ENCODE data around the gene ACTA2. TPM values are rescaled to one million over a fixed set of nuclear protein-coding genes. Genes with fewer than 3 reads are reported as not detected.
A peak's percentile ranks its signal among the peaks of the same experiment; 100 is the strongest.

ACTA2 gene
- total RNA-seq, 1 experiment from 2014 or later = 52.2 TPM

DNA sequence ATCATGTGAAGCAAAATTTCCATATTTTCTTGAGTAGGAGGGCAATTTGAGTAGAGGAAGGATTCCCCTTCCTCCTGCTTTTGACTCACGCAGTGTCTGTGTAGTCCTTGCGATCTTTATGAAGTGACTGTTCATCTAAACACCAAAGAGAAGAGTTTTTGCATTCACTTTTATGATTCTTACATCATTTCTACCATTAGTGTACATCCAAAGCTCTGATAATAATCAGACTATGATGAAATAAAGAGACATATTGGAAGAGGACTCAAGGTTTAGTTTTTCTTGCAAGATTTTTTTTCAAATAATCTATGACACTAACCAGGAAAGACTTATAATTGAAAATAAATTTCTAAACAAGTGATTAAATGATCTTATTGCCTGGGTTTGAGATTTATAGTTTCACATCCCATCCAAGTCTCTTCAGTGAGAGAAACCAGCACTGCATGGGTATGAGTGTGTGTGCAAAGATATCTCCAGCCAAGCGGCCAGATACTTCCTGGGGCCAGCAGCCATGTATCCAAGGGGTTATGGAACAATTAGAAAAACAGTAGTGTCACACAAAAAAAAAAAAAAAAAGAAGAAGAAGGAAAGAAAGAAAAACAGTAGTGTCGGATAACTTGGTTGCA lies 2.0 kb upstream of the ACTA2 start:
- no peak overlapping the region for H3K4me3 ChIP-seq (ENCODE audit: low read depth, low read length, poor library complexity, severe bottlenecking)
- H3K9me3 ChIP-seq (ENCODE audit: low read depth, low read length, poor library complexity, severe bottlenecking) = no peaks in the 10 kb centered on the region
- no TSS peak for BruUV-seq (replicated peaks)
- peak overlapping the region; percentile 32 for H3K27ac ChIP-seq (ENCODE audit: low read depth, low read length, poor library complexity, severe bottlenecking)
- peaks cover 51% of the 10 kb centered on the region for H3K4me1 ChIP-seq (ENCODE audit: insufficient read depth, low read length, poor library complexity, severe bottlenecking)
- H3K36me3 ChIP-seq (ENCODE audit: insufficient read depth, low read length, poor library complexity, severe bottlenecking) = no peaks in the 10 kb centered on the region
- ChIA-PET POLR2A (ENCODE audit: low non-redundant PET) (interaction anchor here (0.6 to 0.9 kb wide), 2 partner anchors 29 to 89 kb away, joined by 4 to 8 read pairs; no protein-coding TSS in a partner anchor), CTCF (no interaction called here)
- TF ChIP-seq, protein P1, sequence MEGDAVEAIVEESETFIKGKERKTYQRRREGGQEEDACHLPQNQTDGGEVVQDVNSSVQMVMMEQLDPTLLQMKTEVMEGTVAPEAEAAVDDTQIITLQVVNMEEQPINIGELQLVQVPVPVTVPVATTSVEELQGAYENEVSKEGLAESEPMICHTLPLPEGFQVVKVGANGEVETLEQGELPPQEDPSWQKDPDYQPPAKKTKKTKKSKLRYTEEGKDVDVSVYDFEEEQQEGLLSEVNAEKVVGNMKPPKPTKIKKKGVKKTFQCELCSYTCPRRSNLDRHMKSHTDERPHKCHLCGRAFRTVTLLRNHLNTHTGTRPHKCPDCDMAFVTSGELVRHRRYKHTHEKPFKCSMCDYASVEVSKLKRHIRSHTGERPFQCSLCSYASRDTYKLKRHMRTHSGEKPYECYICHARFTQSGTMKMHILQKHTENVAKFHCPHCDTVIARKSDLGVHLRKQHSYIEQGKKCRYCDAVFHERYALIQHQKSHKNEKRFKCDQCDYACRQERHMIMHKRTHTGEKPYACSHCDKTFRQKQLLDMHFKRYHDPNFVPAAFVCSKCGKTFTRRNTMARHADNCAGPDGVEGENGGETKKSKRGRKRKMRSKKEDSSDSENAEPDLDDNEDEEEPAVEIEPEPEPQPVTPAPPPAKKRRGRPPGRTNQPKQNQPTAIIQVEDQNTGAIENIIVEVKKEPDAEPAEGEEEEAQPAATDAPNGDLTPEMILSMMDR (conservative IDR thresholded peaks at IDR 0.05; ENCODE audit: low read depth, low read length) = no peak
- TF ChIP-seq EZH2 (IDR thresholded peaks at IDR 0.05; ENCODE audit: borderline replicate concordance, low read depth, low read length, poor library complexity, severe bottlenecking) = no peak
- intact Hi-C loops (cut with micrococcal nuclease; ENCODE audit: unreplicated experiment) = no loop called here
- H3K27me3 ChIP-seq (replicated peaks; ENCODE audit: insufficient read depth, low read depth, low read length, poor library complexity) = no peaks in the 10 kb centered on the region
- DNase-seq (ENCODE audit: low spot score) = no peak

DNA sequence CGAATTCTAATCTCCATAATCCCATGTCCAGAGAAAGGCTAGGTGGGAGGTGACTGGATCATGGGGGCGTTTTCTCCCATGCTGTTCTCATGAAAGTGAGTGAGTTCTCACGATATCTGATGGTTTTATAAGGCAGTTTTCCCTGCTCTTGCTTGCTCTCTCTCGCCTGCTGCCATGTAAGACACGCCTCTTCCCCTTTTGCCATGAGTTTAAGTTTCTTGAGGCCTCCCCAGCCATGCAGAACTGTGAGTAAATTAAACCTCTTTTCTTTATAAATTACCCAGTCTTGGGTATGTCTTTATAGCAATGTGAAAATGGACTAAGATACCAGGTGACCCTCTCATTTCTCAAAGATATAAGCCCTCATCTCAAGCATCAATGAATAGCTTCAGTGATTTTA lies 1.1 kb upstream of the ACTA2 start:
- no TSS peak for BruUV-seq (replicated peaks)
- H3K4me3 ChIP-seq (ENCODE audit: low read depth, low read length, poor library complexity, severe bottlenecking) = no peak overlapping the region
- peak overlapping the region; percentile 99 for H3K27ac ChIP-seq (ENCODE audit: low read depth, low read length, poor library complexity, severe bottlenecking)
- TF ChIP-seq, protein P1 (conservative IDR thresholded peaks at IDR 0.05; ENCODE audit: low read depth, low read length) = no peak
- no peak for TF ChIP-seq EZH2 (IDR thresholded peaks at IDR 0.05; ENCODE audit: borderline replicate concordance, low read depth, low read length, poor library complexity, severe bottlenecking)
- H3K27me3 ChIP-seq (replicated peaks; ENCODE audit: insufficient read depth, low read depth, low read length, poor library complexity) = no peaks in the 10 kb centered on the region
- DNase-seq (ENCODE audit: low spot score) = no peak
- intact Hi-C loops (cut with micrococcal nuclease; ENCODE audit: unreplicated experiment) = no loop called here
- peaks cover 57% of the 10 kb centered on the region for H3K4me1 ChIP-seq (ENCODE audit: insufficient read depth, low read length, poor library complexity, severe bottlenecking)
- POLR2A ChIA-PET (ENCODE audit: low non-redundant PET) = interaction anchor here (0.6 kb wide), 1 partner anchor 8 kb away, joined by 4 read pairs; no protein-coding TSS in a partner anchor
- no peaks in the 10 kb centered on the region for H3K36me3 ChIP-seq (ENCODE audit: insufficient read depth, low read length, poor library complexity, severe bottlenecking)
- no peaks in the 10 kb centered on the region for H3K9me3 ChIP-seq (ENCODE audit: low read depth, low read length, poor library complexity, severe bottlenecking)
- CTCF ChIA-PET = no interaction called here

DNA sequence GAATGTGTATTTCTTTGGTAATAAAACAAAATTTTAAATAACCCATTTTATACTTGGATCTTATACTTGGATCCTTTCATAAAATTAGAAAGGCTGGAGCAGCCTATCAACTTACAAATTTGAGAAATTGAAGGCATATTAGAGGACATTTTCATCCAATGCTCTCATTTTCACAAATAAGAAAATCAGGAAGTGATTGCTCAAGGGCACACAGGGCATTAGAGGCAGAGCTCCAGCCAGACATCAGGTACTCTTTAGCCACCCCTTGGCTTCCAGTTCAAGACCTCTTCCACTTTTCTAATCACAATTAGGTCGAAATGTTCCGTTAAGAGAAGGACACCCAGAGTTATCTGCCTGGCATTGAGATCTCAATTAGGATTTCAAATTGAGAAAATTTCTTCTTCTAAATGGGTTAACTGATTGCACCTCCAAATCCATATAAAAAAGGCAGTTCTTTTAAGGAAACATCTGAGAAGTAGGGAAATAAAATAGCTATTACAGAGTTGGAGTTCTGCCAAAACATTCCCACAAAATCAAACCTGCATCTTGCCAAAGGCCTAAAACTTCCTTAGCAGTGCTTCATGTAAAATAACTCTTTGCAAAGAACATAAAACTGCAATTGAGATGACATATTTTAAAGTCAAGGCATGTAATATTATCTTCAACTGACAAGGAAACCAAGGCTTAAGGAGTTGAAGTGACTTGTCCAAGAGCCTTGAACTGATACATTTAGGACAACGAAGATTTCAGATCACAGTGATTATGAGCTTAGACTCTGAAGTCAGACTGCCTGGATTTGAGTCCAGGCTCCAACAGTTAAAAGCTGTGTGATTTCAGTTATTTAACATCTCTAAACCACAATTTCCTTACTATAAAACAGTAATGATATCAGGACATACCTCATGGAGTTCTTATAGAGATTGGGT lies 2.4 kb downstream of the ACTA2 start:
- intact Hi-C loops (cut with micrococcal nuclease; ENCODE audit: unreplicated experiment) = no loop called here
- Histone ChIP-seq H3K9me3 (ENCODE audit: low read depth, low read length, poor library complexity, severe bottlenecking) (no peaks in the 10 kb centered on the region), H3K4me3 (ENCODE audit: low read depth, low read length, poor library complexity, severe bottlenecking) (no peak overlapping the region), H3K36me3 (ENCODE audit: insufficient read depth, low read length, poor library complexity, severe bottlenecking) (no peaks in the 10 kb centered on the region), H3K27ac (ENCODE audit: low read depth, low read length, poor library complexity, severe bottlenecking) (peak overlapping the region; percentile 99), H3K4me1 (ENCODE audit: insufficient read depth, low read length, poor library complexity, severe bottlenecking) (peaks cover 57% of the 10 kb centered on the region), H3K27me3 (replicated peaks; ENCODE audit: insufficient read depth, low read depth, low read length, poor library complexity) (no peaks in the 10 kb centered on the region)
- peak; percentile 24 for DNase-seq (ENCODE audit: low spot score)
- ChIA-PET POLR2A (ENCODE audit: low non-redundant PET) (no interaction called here), CTCF (no interaction called here)
- BruUV-seq (replicated peaks) = no TSS peak
- TF ChIP-seq, protein P1 (conservative IDR thresholded peaks at IDR 0.05; ENCODE audit: low read depth, low read length) = no peak
- TF ChIP-seq EZH2 (IDR thresholded peaks at IDR 0.05; ENCODE audit: borderline replicate concordance, low read depth, low read length, poor library complexity, severe bottlenecking) = no peak

Data from A673 (cell line).